ENCODE results near the gene VARS2.
A peak's percentile ranks its signal among the peaks of the same experiment; 100 is the strongest.
"Not testable (repeated sequence)": the region's sequence is repeated elsewhere in the genome, so short reads cannot be mapped to it uniquely, and the experiment has no call there.

VARS2 gene

DNA sequence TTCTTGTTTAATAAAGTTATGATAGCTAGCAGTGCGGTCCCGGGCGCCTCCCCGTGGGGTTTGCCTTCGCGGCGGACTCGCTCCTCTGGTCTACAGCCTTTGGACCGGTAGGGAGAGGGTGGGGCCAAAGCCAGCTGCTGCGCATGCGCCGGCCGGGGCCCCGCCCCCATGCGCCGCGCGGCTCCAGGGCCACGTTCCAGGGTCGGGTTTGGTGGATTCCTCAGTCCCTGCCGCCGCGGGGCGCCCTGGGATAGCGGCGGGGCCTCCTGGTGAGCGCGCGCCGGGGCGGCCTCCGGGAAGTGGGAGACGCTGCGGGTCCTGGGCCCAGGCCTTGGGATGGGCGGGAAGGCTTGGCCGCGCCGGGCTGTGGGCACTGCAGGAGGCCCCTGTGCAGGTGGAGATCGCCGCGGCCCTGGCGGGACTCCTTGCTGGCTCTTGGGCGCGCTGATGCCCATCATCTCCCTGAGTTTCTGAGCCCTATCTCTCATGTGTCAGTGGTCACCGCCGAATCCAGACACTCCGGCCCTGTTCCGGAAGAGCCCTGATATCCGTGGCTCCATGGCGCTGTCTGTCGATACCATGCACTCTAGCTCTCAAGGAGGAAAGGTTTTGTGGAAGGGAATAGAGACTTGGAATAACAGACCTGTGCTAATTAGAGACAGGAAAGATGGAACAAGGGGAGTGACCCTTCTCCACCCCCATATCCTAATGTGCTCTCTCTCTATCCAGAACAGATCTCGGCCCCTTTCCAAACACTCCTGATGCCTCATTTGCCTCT, at the start of gene VARS2:
TSS of gene VARS2 (plus strand) at position 163 of the 778 bp plus-strand sequence. CDS start at position 762, 599 bp downstream.
- peak; percentile 94 for DNase-seq (ENCODE audit: low spot score)

DNA sequence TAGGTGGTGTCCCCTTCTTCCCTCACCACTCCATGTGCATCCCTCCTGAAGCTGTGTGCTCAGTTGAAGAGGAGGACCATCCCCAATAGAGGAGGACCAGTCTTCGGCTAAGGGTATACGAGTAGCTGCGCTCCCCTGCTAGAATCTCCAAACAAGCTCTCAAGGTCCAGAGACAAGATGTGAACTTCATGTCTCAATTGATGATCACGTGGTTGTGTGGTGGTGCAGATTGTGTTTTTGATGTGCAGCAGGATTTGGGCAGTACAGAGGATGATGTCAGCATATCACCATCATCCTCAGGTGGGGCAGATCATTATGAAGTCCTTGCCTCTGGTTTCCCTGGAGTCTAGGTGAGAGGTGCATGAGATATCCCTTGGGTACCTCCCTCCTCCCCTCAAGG, 49.7 kb upstream of the VARS2 start:
- no peak for DNase-seq (ENCODE audit: low spot score)

DNA sequence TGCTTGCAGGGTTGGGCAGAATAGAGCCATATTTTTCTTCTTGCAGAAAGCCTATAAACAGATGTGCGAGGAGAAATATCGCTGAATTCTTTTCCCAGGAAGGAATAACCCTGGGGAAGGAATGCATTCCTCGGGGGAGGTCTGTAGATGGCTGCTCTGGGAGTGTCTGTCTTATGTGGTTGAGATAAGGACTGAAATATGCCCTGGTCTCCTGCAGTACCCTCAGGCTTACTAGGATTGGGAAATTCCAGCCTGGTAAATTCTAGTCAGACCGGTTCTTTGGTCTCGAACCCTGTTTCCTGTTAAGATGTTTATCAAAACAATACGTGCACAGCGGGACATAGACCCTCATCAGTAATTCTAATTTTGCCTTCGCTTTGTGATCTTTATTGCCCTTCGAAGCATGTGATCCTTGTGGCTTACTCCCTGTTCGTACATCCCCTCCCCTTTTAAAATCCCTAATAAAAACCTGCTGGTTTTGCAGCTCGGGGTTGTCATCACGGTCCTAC, 44.7 kb upstream of the VARS2 start:
- not testable (repeated sequence) for DNase-seq (ENCODE audit: low spot score)

DNA sequence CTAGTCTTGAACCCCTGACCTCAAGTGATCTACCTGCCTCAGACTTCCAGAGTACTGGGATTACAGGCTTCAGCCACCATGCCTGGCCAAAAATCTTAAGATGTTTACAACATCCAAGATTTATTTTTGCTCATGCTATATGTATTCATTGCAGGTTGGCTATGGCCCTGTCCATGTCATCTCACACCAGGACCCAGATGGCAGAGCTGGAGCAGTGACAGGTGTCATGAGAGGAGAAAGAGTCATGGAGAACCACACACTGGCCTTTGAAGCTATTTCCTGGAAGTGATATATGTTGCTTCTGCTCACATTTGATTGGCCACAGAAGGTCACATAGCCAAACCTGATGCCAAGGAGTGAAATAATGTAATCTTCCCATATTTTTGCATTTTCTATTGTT, 43.5 kb upstream of the VARS2 start:
- DNase-seq (ENCODE audit: low spot score): no peak

DNA sequence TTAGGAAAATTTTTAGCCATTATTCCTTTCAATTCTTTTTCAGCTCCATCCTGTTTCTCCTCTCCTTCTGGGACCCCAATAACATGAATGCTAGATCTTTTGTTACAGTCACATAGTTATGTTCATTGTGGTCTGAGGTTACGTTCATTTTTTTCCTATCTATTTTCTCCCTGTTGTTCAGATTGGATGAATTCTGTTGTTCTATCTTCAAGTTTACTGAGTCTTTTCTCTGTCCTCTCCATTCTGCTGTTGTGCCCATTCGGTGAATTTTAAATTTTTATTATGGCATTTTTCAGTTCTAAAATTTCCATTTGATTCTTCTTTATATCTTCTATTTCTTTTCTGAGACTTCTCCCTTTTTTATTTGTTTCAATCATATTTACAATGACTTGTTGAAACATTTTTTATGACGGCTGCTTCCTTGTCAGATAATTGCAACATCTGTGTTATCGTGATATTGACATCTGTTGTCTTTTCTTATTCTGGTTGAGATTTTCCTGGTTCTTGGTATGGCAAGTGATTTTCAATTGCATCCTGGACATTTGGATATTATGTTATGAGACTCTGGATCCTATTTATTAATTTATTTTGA, 42.4 kb upstream of the VARS2 start:
- DNase-seq (ENCODE audit: low spot score): no peak

DNA sequence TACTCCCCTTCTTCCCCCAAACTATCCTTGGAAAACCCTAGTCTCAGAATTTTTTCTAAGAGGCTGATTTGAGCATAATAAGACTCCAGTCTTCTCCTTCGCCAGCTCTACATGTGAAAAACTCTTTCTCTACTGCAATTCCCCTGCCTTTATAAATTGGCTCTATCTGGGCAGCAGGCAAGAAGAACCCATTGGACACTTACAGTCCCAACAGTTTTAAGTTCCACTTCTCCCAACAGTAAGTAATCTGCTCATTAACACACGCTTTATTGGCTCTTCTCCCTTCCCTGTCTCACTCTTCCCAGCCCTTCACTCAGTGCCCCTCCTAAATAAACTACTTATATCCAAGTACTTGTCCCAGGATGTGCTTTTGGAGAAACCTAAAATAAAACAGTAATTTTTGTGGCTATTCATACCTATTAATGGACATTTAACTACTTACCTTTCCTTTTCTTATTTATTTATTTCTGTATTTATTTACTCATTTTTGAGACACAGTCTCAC, 40.8 kb upstream of the VARS2 start:
- DNase-seq (ENCODE audit: low spot score): no peak

DNA sequence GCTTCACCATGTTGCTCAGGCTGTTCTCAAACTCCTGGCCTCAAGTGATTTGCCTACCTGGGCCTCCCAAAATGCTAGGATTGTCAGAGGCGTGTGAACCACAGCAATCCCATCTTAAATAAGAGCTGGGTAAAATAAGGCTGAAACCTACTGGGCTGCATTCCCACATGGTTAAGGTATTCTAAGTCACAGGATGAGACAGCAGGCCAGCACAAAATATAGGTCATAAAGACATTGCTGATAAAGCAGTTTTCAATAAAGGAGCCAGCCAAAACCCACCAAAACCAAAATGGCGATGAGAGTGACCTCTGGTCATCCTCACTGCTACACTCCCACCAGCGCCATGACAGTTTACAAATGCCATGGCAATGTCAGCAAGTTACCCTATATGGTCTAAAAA, 40.2 kb upstream of the VARS2 start:
- DNase-seq (ENCODE audit: low spot score): not testable (repeated sequence)

DNA sequence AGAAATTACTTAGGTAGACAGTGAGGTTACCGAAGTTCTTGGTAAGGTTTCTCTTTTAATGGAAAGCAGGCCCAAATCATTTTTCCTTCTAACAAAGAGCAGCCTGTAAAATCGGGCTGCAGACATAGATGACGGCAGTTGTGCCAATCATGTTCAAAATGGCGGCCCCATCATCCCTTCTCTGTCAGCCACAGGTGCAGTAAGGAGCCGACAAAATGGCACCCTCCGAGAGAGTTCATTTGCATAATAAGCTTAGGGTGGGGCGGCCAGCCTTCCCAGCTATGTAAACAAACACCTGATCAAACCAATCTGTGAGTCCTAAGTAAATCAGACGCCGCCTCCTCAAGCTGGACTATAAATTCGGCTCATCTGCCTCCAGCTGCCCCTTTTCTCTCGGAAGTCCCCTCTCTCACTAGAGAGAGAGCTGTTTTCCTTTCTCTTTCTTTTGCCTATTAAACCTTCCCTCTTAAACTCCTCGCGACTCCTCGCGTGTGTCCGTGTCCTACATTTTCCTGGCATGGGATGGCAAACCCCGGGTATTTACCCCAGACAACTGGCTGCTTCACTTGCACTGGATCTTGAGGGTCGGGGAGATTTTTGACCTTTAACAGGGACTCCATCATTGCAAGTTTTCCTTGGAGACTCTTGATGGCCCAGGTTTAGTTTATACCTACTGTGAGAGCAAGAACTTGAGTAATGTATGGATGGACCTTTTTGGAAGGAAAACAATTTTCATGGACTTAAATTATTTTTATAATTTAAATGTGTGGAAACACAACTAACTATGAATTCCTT, 38.6 kb upstream of the VARS2 start:
- no peak for DNase-seq (ENCODE audit: low spot score)

DNA sequence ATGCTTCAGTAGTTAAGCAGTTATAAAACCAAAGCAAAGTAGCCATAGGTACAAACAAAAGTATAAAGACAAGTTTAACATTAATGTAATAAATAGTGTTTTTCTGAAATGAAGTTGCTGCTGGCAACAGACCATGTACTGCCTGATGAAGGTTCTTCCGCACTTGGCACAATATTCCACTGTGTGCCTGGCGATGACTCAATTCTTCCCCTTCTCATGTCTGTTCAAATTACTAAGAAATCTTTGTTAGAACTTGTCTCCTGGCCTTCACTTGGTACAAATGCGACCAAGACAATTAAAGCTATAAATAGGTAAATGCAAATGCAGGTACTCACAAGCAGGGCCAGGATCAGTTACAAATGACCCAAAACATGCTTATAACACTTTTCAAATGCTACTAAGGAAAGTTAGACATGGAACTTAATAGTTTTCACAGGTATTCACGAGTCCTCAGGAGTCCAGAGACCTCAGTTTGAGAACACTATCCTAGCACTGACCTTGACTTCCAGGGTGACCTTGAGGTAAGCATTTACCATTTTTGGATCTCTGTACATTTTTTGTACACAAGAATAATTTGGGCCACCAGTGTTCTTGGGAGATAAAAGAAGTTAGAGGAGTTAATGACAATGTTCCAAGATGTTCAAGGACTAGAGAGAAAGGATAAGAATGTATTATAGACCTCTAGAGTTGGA, 37.9 kb upstream of the VARS2 start:
- no peak for DNase-seq (ENCODE audit: low spot score)

DNA sequence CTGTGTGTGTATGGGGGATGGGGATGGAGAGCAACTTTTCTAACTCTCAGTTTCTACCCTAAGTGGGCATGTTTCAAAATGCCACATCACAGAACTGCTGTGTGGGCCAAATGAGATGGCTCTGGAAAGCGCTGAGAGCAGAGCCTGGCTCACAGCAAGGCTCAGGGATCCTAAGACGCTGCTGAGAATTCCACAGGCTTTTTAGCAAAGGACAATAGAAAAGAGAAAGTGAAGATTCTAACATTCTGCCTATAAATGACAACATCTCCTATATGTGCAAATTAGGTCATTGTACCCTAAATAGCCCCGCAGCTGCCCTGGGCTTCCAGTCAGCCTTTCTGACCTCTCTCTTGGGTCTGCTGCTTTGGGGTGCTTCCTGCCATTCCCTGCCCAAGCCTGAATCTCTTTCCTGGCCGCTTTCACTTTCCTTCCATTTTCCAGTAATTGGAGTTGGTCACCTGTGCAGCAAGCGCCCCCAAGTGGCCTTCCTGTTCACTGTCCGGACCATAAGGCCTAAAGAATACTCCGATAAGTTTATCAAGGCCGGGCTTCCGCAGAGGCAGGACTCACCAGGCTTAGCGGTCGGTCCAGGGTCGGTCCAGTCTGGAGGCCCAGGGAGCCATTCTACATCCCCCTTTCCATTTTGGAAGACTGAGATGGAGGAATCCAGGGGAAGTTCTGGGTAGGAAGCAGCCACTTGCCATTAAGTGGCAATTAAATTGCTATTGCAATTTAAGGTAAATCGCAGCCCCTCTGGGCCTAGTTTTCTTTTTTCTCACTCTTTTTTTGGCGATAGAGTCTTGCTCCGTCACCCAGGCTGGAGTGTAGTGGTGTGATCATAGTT, 36.4 kb upstream of the VARS2 start:
- peak; percentile 87 for DNase-seq (ENCODE audit: low spot score)

DNA sequence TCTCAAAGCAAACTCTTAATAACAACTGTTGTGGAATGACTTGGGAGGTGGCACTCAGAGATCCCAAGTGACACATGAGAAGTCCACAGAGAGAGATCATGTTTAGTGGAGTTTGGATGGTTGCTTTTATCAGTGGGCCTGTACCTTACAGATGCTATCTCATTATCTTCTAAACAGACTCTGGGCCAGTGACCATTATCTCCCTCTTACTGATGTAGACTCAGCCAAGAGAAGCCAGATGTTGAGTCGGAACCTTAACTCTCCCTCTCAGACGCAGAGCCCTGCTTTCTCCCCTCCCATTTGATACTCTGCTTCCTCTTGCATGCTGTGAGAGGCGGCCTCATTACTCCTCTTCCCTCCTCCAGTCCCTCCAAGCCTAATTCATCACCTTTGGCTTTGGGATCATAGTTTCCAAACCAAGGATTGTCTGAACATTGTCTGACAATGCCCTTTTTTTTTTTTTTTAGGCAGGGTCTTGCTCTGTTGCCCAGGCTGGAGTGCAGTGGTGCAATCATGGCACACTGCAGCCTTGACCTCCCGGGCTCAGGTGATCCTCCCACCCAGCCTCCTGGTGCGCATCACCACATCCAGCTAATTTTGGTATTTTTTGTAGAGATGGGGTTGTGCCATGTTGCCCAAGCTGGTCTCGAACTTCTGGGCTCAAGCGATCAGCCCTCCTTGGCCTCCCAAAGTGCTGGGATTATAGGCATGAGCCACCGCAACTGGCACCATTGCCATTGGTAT, 34.2 kb upstream of the VARS2 start:
- no peak for DNase-seq (ENCODE audit: low spot score)

DNA sequence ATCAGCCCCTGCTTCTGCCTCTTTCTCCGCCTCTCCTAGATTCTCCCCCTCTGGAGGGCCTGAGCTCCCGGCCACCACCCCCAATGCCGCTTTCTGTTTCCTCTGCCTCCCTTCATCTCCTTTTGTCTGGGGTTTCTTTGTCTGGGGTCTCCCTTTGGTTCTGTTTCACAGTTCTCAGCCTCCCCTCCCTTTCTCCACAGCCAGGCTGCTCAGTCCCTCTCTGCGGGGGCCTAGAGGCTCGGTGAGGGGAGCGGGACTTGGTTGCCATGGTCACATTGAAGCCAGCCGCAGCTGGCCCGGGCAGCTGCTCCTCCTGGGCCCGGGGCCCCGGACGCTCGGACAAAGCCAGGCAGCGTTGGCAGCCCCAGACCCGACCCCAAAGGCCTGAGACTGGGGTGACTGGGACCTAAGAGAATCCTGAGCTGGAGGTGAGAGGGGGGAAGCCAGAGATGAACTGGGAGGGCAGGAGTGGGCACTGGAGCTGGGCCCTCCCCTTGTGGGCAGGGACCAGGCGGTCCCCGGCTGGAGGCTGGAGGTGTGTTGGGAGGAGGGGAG, 33.3 kb upstream of the VARS2 start:
- DNase-seq (ENCODE audit: low spot score): no peak

DNA sequence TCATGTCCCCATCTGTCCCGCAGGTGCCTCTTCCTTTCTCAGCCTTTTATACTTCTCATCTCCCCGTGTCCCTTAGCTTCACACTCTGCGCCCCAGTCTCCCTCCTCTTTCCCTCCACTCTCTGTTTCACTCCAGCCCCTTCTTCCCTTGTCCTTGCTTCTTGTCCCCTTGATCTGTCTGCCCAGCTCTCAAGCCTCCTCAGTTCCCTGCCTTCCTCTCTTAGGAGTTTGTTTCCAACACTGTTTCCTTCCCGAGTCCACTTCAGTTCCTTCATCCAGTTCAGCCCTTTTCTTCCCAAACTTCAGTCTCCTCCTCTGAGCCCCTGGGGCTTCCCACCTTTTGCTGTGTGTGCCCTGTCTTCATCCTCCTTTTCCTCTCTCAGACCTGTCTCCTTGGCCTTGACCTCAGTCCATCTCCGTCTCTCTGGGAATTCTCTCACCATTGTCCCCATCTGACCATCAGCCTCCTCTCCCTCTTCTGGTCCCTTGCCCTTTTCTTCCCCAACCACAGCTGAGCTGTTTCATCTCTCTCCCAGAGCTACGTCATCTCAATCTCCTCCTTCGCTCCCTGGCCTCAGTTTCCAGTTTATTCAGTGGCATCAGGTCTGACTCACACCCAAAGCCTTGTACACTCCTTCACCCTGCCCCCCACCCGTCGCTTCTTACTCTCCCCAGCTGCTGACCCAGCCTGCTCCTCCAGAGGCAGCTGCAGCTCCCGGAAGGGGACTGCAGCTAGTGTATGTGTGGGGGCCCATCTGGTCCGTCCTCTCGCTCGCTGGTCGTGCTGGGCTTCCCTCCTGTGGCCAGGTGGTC, 32.4 kb upstream of the VARS2 start:
- DNase-seq (ENCODE audit: low spot score): no peak

DNA sequence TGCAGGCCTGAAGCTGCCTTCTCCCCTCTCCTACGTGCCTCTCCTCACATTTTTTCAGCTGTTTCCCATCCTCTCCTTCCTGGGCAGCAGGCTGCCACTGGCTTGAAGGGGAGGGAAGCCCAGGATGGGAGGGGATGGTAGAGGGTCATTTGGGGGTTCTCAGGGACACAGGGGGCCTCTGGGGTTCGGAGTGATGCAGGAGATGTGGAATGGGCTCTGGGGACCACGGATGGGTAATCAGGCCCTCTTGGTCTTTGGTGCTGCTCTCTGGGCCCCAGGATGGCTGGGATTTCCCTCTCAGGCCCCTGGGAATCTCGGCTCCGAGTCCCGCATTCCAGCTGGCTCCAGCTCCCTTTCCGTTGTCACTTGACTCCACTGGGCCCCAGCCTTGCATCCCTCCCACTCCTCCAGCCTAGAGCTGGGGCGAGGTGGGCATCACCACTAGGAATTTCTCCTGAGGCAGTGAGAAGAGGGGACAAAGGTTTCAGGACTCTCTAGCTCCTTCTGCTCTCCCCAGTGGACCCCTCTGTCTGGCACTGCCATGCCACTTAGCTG, 31.8 kb upstream of the VARS2 start:
- no peak for DNase-seq (ENCODE audit: low spot score)

DNA sequence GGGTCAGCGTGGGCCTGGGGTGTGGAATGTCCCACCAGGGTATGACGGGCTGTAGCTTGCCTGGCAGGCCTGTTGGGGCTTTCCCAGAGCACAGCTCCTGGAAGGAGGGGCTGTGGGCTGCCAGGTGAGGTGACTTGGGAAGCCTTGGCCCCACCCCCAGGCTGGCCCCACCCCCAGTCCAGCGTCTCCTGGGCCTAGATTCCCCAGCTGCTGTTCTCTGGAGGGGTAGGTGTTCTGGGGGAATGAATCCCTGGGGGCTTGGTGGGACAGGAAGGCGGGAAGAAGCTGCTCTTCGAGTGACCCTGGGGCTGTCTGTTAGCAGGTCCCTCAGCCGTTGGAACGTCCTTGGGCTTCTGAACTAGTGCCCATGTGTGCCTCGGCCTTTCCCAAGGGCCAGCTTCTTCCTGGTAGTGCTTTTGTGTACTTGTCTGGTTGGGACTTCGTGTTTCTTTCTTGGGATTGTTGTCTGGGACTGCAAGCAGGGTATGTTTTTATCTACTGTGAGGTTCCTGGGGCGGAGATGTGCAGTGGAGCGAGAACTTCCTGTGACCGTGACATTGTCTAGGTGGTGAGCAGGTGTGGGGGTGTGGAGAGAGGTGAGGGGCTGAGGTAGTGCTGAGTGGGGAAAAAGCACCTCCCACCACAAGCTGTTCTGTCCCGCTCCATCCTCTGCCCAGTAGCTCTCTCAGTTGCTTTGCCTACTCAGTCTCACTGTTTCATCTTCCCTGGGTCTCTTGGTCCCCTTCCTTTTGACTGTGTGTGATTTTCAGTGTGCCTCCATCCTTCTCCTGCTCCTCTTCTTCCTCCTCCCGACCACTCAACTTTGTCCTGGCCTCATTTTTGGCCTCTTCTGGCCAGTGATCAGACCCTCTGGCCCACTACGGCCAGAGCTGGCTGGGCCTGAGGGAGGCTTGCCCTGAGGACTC, 31.0 kb upstream of the VARS2 start:
- peak; percentile 74 for DNase-seq (ENCODE audit: low spot score)

DNA sequence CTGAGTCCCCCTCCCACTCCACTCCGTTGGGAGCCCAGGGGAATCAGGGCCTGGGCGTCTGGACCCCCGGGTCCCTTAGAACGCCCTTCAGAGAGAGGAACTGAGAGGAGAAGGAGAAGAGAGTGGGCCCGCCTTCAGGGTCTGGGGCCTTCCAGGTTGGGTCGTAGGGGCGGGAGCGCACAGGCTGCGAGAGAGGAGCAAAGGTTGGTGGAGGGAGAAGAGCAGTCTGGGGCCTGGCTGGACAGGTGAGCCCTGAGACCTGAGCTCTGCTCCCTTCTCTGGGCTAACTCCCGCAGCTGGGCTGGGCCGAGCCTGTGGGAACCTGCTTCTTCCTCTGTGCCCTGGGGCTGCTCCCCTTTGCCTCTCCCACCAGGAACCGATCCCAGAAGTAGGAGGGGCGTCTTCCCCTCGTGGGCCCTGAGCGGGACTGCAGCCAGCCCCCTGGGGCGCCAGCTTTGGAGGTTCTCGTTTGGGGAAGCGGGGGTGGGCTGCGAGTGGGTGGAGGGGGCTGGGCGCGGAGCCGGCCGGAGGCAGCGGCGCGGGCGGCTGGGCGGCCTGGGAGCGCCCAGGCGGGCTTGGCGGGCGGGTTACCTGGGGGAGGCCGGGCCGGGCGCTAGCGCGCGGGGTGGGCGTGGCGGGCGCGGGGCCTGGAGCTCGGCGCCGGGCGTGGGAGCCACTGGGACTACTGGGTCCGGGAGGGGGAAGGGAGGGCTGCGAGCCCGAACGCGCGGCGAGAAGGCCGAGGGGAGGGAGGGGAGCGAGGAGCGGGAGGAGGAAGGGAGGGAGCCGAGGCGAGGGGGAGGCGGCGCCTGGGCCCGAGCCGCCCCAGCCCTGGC, 30.1 kb upstream of the VARS2 start, which contains the start of gene DDR1:
TSS of gene DDR1 (plus strand) at position 835 of the 836 bp plus-strand sequence. CDS start 4,211 bp downstream, outside the sequence.
- DNase-seq (ENCODE audit: low spot score): peak; percentile 71
